Measurements from ENCODE around the gene PRKAR2B. TPM values are rescaled to one million over a fixed set of nuclear protein-coding genes. Genes with fewer than 3 reads are reported as not detected.

Gene PRKAR2B
- polyA plus RNA-seq, 3 donors, result 2.5 to 5.6 (median 3.5) TPM

GRCh38 chr7:107186240-107186639 lies 141.7 kb downstream of the PRKAR2B start:
- Histone ChIP-seq H3K27ac (ENCODE audit: low read depth in 1 of 2, low read length in 2 of 2) (no peak overlapping the region), H3K4me3 (replicated peaks in 1 of 3; ENCODE audit: low read depth in 2 of 3, low read length in 3 of 3) (no peak overlapping the region), H3K36me3 (replicated peaks in 1 of 2; ENCODE audit: control insufficient read depth in 1 of 2, insufficient read depth in 2 of 2, low read length in 2 of 2) (peaks cover 95 to 96% of the 10 kb centered on the region in 2 donors), H3K4me1 (ENCODE audit: control insufficient read depth in 1 of 2, insufficient read depth in 2 of 2, low read length in 2 of 2) (no peaks in the 10 kb centered on the region), H4K20me1 (ENCODE audit: insufficient read depth, low read length) (peaks cover 82% of the 10 kb centered on the region), H2AFZ (ENCODE audit: insufficient read depth, low read depth, low read length, poor library complexity, severe bottlenecking) (no peak overlapping the region), H3K4me2 (replicated peaks; ENCODE audit: extremely low read depth, low read length, poor library complexity, severe bottlenecking) (no peak overlapping the region), H3K9me3 (replicated peaks in 1 of 2; ENCODE audit: control insufficient read depth in 1 of 2, insufficient read depth in 1 of 2, low read length in 2 of 2) (no peaks in the 10 kb centered on the region), H3K9ac (ENCODE audit: insufficient read depth, low read length, poor library complexity, severe bottlenecking) (no peak overlapping the region), H3K27me3 (ENCODE audit: control insufficient read depth in 2 of 2, insufficient read depth in 2 of 2, low read length in 2 of 2) (no peaks in the 10 kb centered on the region), H3K79me2 (ENCODE audit: insufficient read depth, low read length) (peaks cover under 1% of the 10 kb centered on the region)
- Mint-ChIP-seq H3K36me3 (peaks cover 79 to 91% of the 10 kb centered on the region in 2 donors), H3K4me1 (no peaks in the 10 kb centered on the region), H3K4me3 (no peak overlapping the region), H3K27ac (no peak overlapping the region), H3K27me3 (ENCODE audit: low read depth in 3 of 3) (no peaks in the 10 kb centered on the region), H3K9me3 (no peaks in the 10 kb centered on the region)
- TF ChIP-seq, protein P1, sequence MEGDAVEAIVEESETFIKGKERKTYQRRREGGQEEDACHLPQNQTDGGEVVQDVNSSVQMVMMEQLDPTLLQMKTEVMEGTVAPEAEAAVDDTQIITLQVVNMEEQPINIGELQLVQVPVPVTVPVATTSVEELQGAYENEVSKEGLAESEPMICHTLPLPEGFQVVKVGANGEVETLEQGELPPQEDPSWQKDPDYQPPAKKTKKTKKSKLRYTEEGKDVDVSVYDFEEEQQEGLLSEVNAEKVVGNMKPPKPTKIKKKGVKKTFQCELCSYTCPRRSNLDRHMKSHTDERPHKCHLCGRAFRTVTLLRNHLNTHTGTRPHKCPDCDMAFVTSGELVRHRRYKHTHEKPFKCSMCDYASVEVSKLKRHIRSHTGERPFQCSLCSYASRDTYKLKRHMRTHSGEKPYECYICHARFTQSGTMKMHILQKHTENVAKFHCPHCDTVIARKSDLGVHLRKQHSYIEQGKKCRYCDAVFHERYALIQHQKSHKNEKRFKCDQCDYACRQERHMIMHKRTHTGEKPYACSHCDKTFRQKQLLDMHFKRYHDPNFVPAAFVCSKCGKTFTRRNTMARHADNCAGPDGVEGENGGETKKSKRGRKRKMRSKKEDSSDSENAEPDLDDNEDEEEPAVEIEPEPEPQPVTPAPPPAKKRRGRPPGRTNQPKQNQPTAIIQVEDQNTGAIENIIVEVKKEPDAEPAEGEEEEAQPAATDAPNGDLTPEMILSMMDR (IDR thresholded peaks at IDR 0.05), result no peak
- intact Hi-C loops (cut with micrococcal nuclease), result no loop called here
- WGBS (ENCODE audit: insufficient coverage), result no CpG with 5 or more reads among the region's 4 CpGs
- DNase-seq, result no peak

DNA sequence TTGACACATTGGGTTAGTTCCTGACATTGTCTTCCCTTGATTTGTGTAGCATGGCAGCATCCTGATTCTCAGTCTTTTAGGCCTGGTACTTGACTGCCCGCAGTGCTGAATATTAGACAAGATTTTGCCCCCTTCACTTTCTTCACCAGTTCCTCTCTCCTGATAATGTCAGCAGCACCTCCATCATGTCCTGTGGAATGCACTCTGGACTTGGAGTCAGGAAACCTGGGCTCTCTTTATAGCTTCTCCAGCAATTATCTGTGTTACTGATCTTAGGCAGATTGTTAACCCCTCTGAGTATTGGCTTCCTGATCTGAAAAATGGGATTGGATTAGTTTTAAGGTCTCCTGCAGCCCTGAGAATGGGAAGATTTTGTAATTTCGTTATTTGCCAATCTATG lies 143.3 kb downstream of the PRKAR2B start:
- Mint-ChIP-seq H3K4me3 (no peak overlapping the region), H3K9me3 (no peaks in the 10 kb centered on the region), H3K27me3 (ENCODE audit: low read depth in 3 of 3) (no peaks in the 10 kb centered on the region), H3K36me3 (peaks cover 82 to 94% of the 10 kb centered on the region in 2 donors), H3K27ac (peak overlapping the region in 1 of 7 donors; percentile 12), H3K4me1 (no peaks in the 10 kb centered on the region)
- Histone ChIP-seq H3K27me3 (ENCODE audit: control insufficient read depth in 2 of 2, insufficient read depth in 2 of 2, low read length in 2 of 2) (no peaks in the 10 kb centered on the region), H3K9ac (ENCODE audit: insufficient read depth, low read length, poor library complexity, severe bottlenecking) (no peak overlapping the region), H3K4me3 (replicated peaks in 1 of 3; ENCODE audit: low read depth in 2 of 3, low read length in 3 of 3) (no peak overlapping the region), H3K79me2 (ENCODE audit: insufficient read depth, low read length) (no peaks in the 10 kb centered on the region), H3K27ac (ENCODE audit: low read depth in 1 of 2, low read length in 2 of 2) (no peak overlapping the region), H2AFZ (ENCODE audit: insufficient read depth, low read depth, low read length, poor library complexity, severe bottlenecking) (no peak overlapping the region), H3K36me3 (replicated peaks in 1 of 2; ENCODE audit: control insufficient read depth in 1 of 2, insufficient read depth in 2 of 2, low read length in 2 of 2) (peaks cover 97 to 98% of the 10 kb centered on the region in 2 donors), H4K20me1 (ENCODE audit: insufficient read depth, low read length) (peaks cover 89% of the 10 kb centered on the region), H3K9me3 (replicated peaks in 1 of 2; ENCODE audit: control insufficient read depth in 1 of 2, insufficient read depth in 1 of 2, low read length in 2 of 2) (no peaks in the 10 kb centered on the region), H3K4me2 (replicated peaks; ENCODE audit: extremely low read depth, low read length, poor library complexity, severe bottlenecking) (no peak overlapping the region), H3K4me1 (ENCODE audit: control insufficient read depth in 1 of 2, insufficient read depth in 2 of 2, low read length in 2 of 2) (no peaks in the 10 kb centered on the region)
- no peak for DNase-seq
- TF ChIP-seq, protein P1 (IDR thresholded peaks at IDR 0.05), result no peak
- intact Hi-C loops (cut with micrococcal nuclease), result no loop called here
- WGBS (ENCODE audit: insufficient coverage), result 86% methylated on average over 1 of the region's 2 CpGs

Data from CD14-positive monocyte (primary cell).